GM19238 (cell line): ENCODE measurements around the gene BTBD2.

Experiments
- DNase-seq: peaks from one replicate; pipeline ENCODE4 v3.0.0; 2011; ENCODE audit warnings: low spot score; ENCODE audit not compliant: insufficient read length

The BTBD2 gene

DNA sequence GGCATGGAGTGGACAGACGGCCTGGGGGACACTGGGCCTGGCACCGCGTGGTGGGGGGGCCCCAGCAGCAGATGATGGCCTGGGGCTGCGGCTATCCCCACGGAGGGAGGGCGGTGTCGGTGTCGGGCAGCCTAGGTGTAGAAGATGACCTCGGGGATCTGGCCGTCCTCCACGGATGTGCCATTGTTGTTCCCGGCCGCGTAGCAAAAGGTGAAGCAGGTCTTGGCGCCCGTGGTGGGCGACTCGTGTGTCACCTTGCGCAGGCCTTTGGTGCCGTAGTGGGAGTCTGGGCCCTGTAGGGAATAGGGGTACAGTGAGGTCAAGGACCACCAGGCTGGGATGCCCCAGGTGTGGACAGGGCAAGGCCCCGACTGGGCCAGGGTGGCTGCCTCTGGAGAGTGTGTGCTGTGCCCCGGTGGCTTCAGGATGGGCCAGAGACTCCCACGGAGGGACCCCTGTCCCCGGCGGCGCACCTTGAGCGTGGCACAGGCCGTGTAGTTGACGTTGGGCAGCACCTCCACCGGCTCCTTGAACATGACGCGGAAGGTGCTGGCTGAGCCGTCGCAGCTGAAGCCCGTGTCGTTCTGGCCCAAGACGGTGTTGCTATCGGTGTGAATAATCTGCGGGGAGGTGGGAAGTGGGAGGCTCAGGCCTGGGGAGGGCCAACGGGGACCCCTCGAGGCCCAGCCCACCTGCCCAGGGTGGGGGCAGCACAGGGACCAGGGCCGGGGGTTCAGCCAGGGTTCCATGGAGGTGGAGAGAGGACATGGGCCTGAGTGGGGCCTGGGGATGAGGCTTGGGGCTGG is 29.0 kb downstream of the BTBD2 start:
- DNase-seq, result no peak

DNA sequence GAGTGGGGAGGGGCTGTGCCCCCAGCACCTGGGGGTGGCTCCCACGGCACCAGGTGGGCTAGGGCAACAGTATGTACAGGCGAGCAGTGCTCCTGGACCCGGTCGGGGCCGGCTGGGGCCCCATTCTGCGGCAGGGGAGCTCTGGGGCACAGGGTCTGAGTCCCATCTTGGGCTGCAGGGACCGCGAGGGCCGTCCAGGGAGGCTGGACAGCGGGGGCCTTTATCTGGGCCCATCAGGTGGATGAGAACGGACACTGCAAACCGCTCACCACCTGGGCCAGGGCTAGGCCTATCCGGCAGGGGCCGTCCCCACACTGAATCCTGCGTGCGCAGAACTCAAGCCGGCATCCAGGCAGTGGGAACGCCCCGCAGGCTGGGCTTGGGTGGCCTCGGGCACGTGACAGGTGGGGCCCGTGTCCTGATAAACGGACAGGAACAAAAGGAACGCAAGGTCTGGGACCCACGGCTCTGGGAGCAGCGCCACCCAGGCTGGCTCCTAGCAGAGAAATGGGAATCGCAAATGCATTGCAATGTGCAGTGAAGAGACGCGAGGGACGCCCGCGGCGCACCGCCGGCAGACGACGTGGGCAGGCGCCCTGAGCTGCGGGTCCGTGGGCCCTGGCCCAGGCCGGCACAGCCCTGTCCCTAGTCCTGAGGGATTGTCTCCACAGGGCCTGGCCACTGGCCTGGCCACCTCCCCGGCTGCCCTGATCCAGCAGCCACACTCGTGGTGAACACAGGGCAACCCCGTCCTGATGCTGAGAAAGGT is 29.7 kb downstream of the BTBD2 start:
- DNase-seq, result no peak

DNA sequence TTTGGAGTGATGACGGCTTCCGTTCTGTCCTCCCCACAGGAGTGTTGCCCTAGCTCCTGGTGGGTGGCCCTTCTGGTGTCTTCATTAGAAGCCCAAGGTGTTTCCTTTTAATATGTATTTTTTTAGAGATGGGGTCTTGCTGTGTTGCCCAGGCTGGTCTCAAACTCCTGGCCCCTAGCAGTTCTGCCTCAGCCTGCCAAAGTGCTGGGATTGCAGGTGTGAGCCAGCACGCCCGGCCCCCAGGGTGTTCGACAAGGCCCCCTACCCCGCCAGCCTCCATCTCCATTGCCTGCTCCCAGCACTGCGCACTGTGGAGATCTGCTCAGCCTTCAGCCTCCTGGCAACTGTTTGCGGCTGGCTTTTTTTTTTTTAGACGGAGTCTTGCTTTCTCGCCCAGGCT is 31.2 kb downstream of the BTBD2 start:
- DNase-seq, result no peak

- no peak for DNase-seq
Observed at GRCh38 chr19:1981253-1981652, 34.3 kb downstream of the BTBD2 start.

- no peak for DNase-seq
Observed at GRCh38 chr19:1980809-1981181, 34.7 kb downstream of the BTBD2 start.

- DNase-seq, result no peak
Observed at GRCh38 chr19:1980091-1980808, 35.3 kb downstream of the BTBD2 start.

- no peak for DNase-seq
Observed at GRCh38 chr19:1979642-1980041, 35.9 kb downstream of the BTBD2 start.

- no peak for DNase-seq
Observed at GRCh38 chr19:1979017-1979416, 36.5 kb downstream of the BTBD2 start.

GRCh38 chr19:1978346-1978894 is 37.1 kb downstream of the BTBD2 start:
- no peak for DNase-seq

- no peak for DNase-seq
Observed at GRCh38 chr19:1977120-1977519, 38.4 kb downstream of the BTBD2 start.

DNA sequence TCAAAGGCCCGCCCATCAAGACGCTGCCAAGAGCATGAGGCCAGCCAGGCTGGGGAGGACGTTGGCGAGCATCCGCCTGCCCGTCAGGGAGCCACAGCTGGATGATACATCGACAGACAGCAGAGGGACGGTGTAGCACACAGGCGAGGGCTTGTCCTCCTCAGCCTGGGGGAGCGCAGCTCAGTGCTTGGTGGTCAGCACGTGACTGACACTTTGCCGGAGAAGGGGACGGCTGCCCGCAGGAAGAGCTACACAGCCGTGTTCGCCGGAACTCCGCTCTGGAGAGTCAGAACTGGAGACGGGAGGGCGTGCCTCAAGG is 40.4 kb downstream of the BTBD2 start:
- no peak for DNase-seq

- DNase-seq, result no peak
Observed at GRCh38 chr19:1974381-1975161, 40.9 kb downstream of the BTBD2 start.

GRCh38 chr19:1970806-1971502 is 44.6 kb downstream of the BTBD2 start:
- no peak for DNase-seq

- no peak for DNase-seq
Observed at GRCh38 chr19:1970003-1970805, 45.3 kb downstream of the BTBD2 start.

GRCh38 chr19:1969176-1970002 is 46.1 kb downstream of the BTBD2 start:
- DNase-seq, result no peak

DNA sequence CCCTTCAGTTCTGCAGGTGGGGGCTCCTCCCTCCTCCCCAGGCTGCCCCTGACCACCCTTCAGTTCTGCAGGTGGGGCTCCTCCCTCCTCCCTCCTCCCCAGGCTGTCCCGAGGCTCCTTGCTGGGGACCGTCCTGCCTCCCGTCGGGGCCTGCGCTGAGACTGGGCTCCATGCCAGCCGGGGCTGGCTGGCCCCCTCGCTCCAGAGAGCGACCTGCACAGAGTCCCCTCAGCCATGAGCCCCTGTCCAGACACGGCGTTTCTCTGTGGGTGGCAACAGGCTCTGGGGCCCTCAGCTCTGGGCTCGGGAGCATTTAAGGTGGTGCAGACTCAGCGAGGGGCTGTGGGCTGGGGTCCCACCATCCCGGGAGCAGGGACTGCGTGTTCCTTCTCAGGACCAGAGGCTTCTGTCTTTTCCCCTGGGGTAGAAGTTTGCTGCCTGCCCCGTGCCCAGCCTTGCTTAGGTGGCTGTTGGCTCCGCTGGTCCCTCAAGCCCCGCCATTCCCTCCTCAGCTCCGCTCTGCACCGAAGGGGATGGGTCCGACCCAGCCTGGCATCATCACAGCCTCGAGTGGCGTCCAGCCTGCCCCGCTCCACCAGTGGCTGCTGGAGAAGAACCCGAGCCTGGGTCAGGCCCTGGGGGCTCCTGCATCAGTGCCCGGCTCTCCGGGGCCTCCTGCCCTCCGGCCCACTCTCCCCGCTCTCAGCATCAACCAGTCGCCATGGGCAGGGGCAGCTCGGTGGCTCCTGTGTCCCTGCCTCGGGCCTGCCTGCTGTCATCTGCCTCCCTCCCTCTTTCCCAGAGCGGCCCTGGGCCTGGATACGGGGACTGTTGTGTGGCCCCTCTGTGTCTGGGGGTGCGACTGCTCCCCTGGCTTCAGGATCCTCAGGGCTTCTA is 47.0 kb downstream of the BTBD2 start:
- DNase-seq, result no peak

GRCh38 chr19:1967087-1967608 is 48.4 kb downstream of the BTBD2 start:
- no peak for DNase-seq

- no peak for DNase-seq
Observed at GRCh38 chr19:1962674-1963073, 52.8 kb downstream of the BTBD2 start.
